HEK293 (cell line): Measurements from ENCODE around the gene HEXIM1.

Source experiments
- CTCF ChIA-PET: fragments of 350-600 bp; formaldehyde crosslinking; extraction: SDS; loops from one replicate; lab custom pipeline; 2021; ENCODE audit warnings: antibody characterized with exemption; lab: Yijun Ruan, JAX
- POLR2A ChIA-PET: fragments of 300-600 bp; formaldehyde crosslinking; extraction: SDS; loops from one replicate; lab custom pipeline; 2020; ENCODE audit warnings: antibody characterized with exemption, inconsistent platforms; lab: Yijun Ruan, JAX
- H3K27ac ChIP-seq: fragments of 200-500 bp; sonication (Bioruptor generic); 2 replicates; pipeline ENCODE4 v1.5.1; 2014; ENCODE audit warnings: low read depth, low read length, control low read depth, inconsistent platforms; ENCODE audit errors: extremely low read depth
- H3K36me3 ChIP-seq, 2 experiments: fragments of 200-500 bp in 1 of 2; sonication (Bioruptor generic) in 1 of 2; 1 replicate in 1 of 2; 2 replicates in 1 of 2; pipeline ENCODE4 v1.5.1; 2014 to 2017; ENCODE audit warnings: inconsistent platforms in 2 of 2, low read length in 2 of 2; ENCODE audit not compliant: control insufficient read depth in 2 of 2, insufficient read depth in 1 of 2
- H3K4me1 ChIP-seq: fragments of 200-500 bp; sonication (Bioruptor generic); 2 replicates; pipeline ENCODE4 v1.5.1; 2014; ENCODE audit warnings: mild to moderate bottlenecking, low read length, inconsistent platforms; ENCODE audit not compliant: control insufficient read depth, insufficient read depth
- H3K4me3 ChIP-seq: 2 replicates; pipeline ENCODE4 v1.5.1; 2011; ENCODE audit warnings: low read depth, mild to moderate bottlenecking, control low read depth, low read length, moderate library complexity
- H3K9me3 ChIP-seq: fragments of 200-500 bp; sonication (Bioruptor generic); 2 replicates; pipeline ENCODE4 v1.5.1; 2014; ENCODE audit warnings: low read depth, low read length, inconsistent platforms; ENCODE audit not compliant: control insufficient read depth, insufficient read depth
- BCL11A ChIP-seq: fragments of 450-650 bp; formaldehyde crosslinking; IDR thresholded peaks from 2 replicates; pipeline ENCODE4 v1.5.1; 2016; ENCODE audit warnings: low read depth, missing biosample characterization, missing genetic modification characterization
- HOXD13 ChIP-seq: sonication (generic); formaldehyde crosslinking; IDR thresholded peaks from 2 replicates; pipeline ENCODE4 v1.8.0; 2022; ENCODE audit warnings: missing genetic modification reagents, borderline replicate concordance
- IKZF3 ChIP-seq: fragments of 450-650 bp; IDR thresholded peaks from 2 replicates; pipeline ENCODE4 v1.5.0; 2018; ENCODE audit warnings: missing biosample characterization, mild to moderate bottlenecking, missing genetic modification characterization, moderate library complexity
- MZF1 ChIP-seq: fragments of 450-650 bp; formaldehyde crosslinking; IDR thresholded peaks from 2 replicates; pipeline ENCODE4 v1.5.1; 2017; ENCODE audit warnings: missing biosample characterization, missing genetic modification characterization, borderline replicate concordance
- YY1 ChIP-seq: fragments of 450-650 bp; formaldehyde crosslinking; IDR thresholded peaks from 2 replicates; pipeline ENCODE4 v1.5.1; 2018; ENCODE audit warnings: missing biosample characterization, missing genetic modification characterization
- ZBTB1 ChIP-seq: fragments of 450-650 bp; formaldehyde crosslinking; IDR thresholded peaks from 2 replicates; pipeline ENCODE4 v1.5.1; 2016; ENCODE audit warnings: missing biosample characterization, missing genetic modification characterization
- ZBTB11 ChIP-seq: fragments of 450-650 bp; formaldehyde crosslinking; conservative IDR thresholded peaks from 2 replicates; pipeline ENCODE4 v1.5.1; 2016; ENCODE audit warnings: low read depth, missing biosample characterization, missing genetic modification characterization
- ZBTB20 ChIP-seq: fragments of 450-650 bp; formaldehyde crosslinking; IDR thresholded peaks from 2 replicates; pipeline ENCODE4 v1.5.1; 2016; ENCODE audit warnings: missing biosample characterization, missing genetic modification characterization
- ZBTB21 ChIP-seq: fragments of 450-650 bp; formaldehyde crosslinking; IDR thresholded peaks from 2 replicates; pipeline ENCODE4 v1.5.1; 2017; ENCODE audit warnings: missing biosample characterization, missing genetic modification characterization
- ZFP41 ChIP-seq: fragments of 450-650 bp; formaldehyde crosslinking; IDR thresholded peaks from 2 replicates; pipeline ENCODE4 v1.5.1; 2016; ENCODE audit warnings: missing biosample characterization, missing genetic modification characterization, borderline replicate concordance
- ZNF223 ChIP-seq: fragments of 450-650 bp; formaldehyde crosslinking; IDR thresholded peaks from 2 replicates; pipeline ENCODE4 v1.5.1; 2016; ENCODE audit warnings: missing biosample characterization, missing genetic modification characterization
- ZNF24 ChIP-seq: fragments of 450-650 bp; formaldehyde crosslinking; IDR thresholded peaks from 2 replicates; pipeline ENCODE4 v1.5.1; 2016; ENCODE audit warnings: missing biosample characterization, missing genetic modification characterization
- ZNF354C ChIP-seq: fragments of 450-650 bp; formaldehyde crosslinking; IDR thresholded peaks from 2 replicates; pipeline ENCODE4 v1.5.1; 2016; ENCODE audit warnings: missing biosample characterization, missing genetic modification characterization, low read depth, borderline replicate concordance
- ZNF449 ChIP-seq: fragments of 450-650 bp; formaldehyde crosslinking; IDR thresholded peaks from 2 replicates; pipeline ENCODE4 v1.5.1; 2017; ENCODE audit warnings: missing biosample characterization, mild to moderate bottlenecking, missing genetic modification characterization, moderate library complexity
- ZNF510 ChIP-seq: fragments of 450-650 bp; formaldehyde crosslinking; IDR thresholded peaks from 2 replicates; pipeline ENCODE4 v1.5.1; 2018; ENCODE audit warnings: mild to moderate bottlenecking, missing genetic modification characterization, missing biosample characterization; ENCODE audit not compliant: insufficient replicate concordance
- ZNF555 ChIP-seq: fragments of 450-650 bp; formaldehyde crosslinking; conservative IDR thresholded peaks from 2 replicates; pipeline ENCODE4 v1.5.1; 2017; ENCODE audit warnings: missing biosample characterization, mild to moderate bottlenecking, missing genetic modification characterization, inconsistent platforms
- ZNF830 ChIP-seq: fragments of 450-650 bp; IDR thresholded peaks from 2 replicates; pipeline ENCODE4 v1.5.0; 2018; ENCODE audit warnings: missing biosample characterization, missing genetic modification characterization, low read depth, mild to moderate bottlenecking, moderate library complexity
- ZNF843 ChIP-seq: fragments of 450-650 bp; formaldehyde crosslinking; IDR thresholded peaks from 2 replicates; pipeline ENCODE4 v1.5.1; 2016; ENCODE audit warnings: missing biosample characterization, missing genetic modification characterization
- TF ChIP-seq, protein P1 (sequence below): fragments of 450-650 bp; formaldehyde crosslinking; IDR thresholded peaks from 2 replicates; pipeline ENCODE4 v1.5.1; 2017; ENCODE audit warnings: missing biosample characterization, missing genetic modification characterization
- TF ChIP-seq, protein P2 (sequence below): fragments of 450-650 bp; formaldehyde crosslinking; IDR thresholded peaks from 2 replicates; pipeline ENCODE4 v1.5.1; 2016; ENCODE audit warnings: missing biosample characterization, missing genetic modification characterization, borderline replicate concordance

HEXIM1 gene

DNA sequence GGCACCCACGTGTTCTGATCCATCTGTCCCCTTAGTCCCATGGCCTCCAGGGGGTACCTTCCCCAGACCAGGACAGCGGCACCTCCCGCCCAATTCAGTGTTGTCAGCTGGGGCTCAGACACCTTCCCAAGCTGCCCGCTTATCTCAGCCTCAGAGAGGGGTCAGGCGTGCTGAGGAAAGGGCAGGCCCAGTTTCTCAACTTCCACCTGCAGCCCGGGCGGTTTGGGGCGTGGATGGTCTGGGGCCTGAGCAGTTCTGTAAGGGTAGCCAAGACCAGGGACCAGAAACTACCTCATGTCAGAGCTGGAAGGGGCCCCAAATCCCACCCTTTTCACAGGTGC, 21.1 kb upstream of the HEXIM1 start:
- no peak for TF ChIP-seq IKZF3
- TF ChIP-seq, protein P1, sequence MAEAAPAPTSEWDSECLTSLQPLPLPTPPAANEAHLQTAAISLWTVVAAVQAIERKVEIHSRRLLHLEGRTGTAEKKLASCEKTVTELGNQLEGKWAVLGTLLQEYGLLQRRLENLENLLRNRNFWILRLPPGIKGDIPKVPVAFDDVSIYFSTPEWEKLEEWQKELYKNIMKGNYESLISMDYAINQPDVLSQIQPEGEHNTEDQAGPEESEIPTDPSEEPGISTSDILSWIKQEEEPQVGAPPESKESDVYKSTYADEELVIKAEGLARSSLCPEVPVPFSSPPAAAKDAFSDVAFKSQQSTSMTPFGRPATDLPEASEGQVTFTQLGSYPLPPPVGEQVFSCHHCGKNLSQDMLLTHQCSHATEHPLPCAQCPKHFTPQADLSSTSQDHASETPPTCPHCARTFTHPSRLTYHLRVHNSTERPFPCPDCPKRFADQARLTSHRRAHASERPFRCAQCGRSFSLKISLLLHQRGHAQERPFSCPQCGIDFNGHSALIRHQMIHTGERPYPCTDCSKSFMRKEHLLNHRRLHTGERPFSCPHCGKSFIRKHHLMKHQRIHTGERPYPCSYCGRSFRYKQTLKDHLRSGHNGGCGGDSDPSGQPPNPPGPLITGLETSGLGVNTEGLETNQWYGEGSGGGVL (tag by site-specific recombination) = no peak
- TF ChIP-seq ZNF449 (tag by site-specific recombination) = no peak
- no peak for TF ChIP-seq ZNF354C
- TF ChIP-seq ZNF830 = no peak
- no peak for TF ChIP-seq ZNF223
- no peak for TF ChIP-seq YY1
- TF ChIP-seq, protein P2, sequence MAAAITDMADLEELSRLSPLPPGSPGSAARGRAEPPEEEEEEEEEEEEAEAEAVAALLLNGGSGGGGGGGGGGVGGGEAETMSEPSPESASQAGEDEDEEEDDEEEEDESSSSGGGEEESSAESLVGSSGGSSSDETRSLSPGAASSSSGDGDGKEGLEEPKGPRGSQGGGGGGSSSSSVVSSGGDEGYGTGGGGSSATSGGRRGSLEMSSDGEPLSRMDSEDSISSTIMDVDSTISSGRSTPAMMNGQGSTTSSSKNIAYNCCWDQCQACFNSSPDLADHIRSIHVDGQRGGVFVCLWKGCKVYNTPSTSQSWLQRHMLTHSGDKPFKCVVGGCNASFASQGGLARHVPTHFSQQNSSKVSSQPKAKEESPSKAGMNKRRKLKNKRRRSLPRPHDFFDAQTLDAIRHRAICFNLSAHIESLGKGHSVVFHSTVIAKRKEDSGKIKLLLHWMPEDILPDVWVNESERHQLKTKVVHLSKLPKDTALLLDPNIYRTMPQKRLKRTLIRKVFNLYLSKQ = no peak
- TF ChIP-seq ZFP41 (tag by site-specific recombination) = no peak
- TF ChIP-seq ZNF555 (tag by site-specific recombination) = no peak
- no peak for TF ChIP-seq ZNF843 (tag by site-specific recombination)
- TF ChIP-seq ZNF510 = no peak
- no peak for TF ChIP-seq ZBTB1
- TF ChIP-seq ZBTB20 (tag by site-specific recombination) = no peak
- TF ChIP-seq BCL11A (tag by site-specific recombination) = no peak
- TF ChIP-seq MZF1 (tag by site-specific recombination) = no peak
- TF ChIP-seq HOXD13 (CRISPR knock-in tag) = no peak
- no peak for TF ChIP-seq ZBTB21
- TF ChIP-seq ZBTB11 = no peak
- no peak for TF ChIP-seq ZNF24
- TF ChIP-seq, all 188 proteins: peak for 0
- POLR2A ChIA-PET = interaction anchor here (0.9 to 1.6 kb wide), 2 partner anchors 15 to 66 kb away, joined by 4 read pairs; partner anchors contain the start of gene NMT1
- CTCF ChIA-PET = interaction anchor here (0.7 to 6.2 kb wide), 6 partner anchors 8 to 207 kb away, joined by 3 to 36 read pairs (median 8); partner anchors contain the start of gene ACBD4
- Histone ChIP-seq H3K36me3 (0 out of 3 replicates have a peak, but pooled peaks cover 0 to 4% of the 10 kb centered on the region in 2 experiments), H3K4me3 (no peak overlapping the region), H3K4me1 (peaks cover 7% of the 10 kb centered on the region), H3K9me3 (no peaks in the 10 kb centered on the region), H3K27ac (peak overlapping the region; percentile 12; the same call in 1 of the 2 replicates)
